ENCODE data around the gene SLC49A4.

DNA sequence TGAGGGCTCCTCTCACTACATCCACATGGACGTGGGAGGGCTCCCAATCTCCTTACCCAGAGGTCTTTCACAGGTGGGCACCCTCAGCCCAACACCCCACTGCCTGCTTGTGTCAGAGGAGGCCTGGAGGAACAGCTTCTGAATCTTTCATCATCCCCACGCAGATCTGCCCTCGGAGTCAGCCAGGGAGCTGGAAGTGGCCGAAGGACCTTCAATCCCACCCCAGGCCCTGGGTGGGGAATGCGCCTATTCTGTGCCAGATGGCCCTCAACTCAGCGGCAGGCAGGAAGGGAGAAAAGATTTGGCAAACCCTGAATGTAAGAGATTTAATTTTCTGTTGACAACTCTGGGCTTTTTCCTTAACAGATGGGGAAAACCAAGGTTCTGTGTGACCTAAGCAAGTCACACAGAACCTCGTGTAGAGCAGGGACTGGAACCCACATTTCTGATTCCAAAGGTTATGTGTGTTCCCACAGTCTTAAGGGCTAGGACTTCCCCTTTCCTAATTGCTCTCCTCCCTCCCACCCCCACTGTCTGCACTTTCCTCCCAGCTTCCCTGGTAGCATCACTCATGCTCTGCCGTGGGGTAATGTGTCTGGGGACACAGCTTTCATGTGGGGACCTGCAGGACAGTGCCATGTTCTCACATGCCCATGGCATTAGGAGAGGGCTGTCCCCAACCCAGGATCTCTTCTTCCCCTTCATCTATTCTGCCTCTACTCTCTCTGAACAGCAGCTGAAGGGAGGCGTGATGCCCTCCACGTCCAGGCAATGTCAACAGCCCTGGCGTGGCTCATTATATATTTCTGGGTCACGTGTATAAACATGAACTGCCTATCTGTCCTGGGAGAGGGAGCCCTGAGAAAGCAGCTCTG, 134.6 kb downstream of the SLC49A4 start:
- TF ChIP-seq POLR2AphosphoS5 (IDR thresholded peaks at IDR 0.05; ENCODE audit: borderline replicate concordance, low read depth, low read length): no peak
- no peak for TF ChIP-seq EZH2 (IDR thresholded peaks at IDR 0.05)

All from SK-N-MC (cell line).